HG03066 (cell line): ENCODE results near the gene C12orf75.

ENCODE experiments used
- ATAC-seq: cut with Tn5 transposase; IDR thresholded peaks from one replicate; pipeline ENCODE4 v1.9.1; 2021; ENCODE audit warnings: low read depth; ENCODE audit not compliant: unreplicated experiment

C12orf75 gene

GRCh38 chr12:105409279-105409678 is 78.8 kb downstream of the C12orf75 start:
- ATAC-seq = no peak

GRCh38 chr12:105409801-105410471 is 79.4 kb downstream of the C12orf75 start:
- ATAC-seq = no peak

GRCh38 chr12:105413911-105414487 is 83.5 kb downstream of the C12orf75 start:
- no peak for ATAC-seq

GRCh38 chr12:105417732-105418131 is 87.2 kb downstream of the C12orf75 start:
- no peak for ATAC-seq

- ATAC-seq = no peak
Observed at GRCh38 chr12:105418229-105418628, 87.7 kb downstream of the C12orf75 start.

GRCh38 chr12:105418821-105419291 is 88.4 kb downstream of the C12orf75 start:
- no peak for ATAC-seq

GRCh38 chr12:105419606-105420005 is 89.1 kb downstream of the C12orf75 start:
- no peak for ATAC-seq

- ATAC-seq = no peak
Observed at GRCh38 chr12:105420046-105420445, 89.6 kb downstream of the C12orf75 start.

GRCh38 chr12:105420659-105421240 is 90.3 kb downstream of the C12orf75 start:
- no peak for ATAC-seq
